NOMO-1 treated with DMSO at 0.1 percent for 48 hours (cell line): ENCODE data around the gene WFIKKN1.

ENCODE experiments used
- DNase-seq: peaks from one replicate; lab custom pipeline; 2025; ENCODE audit not compliant: unreplicated experiment; lab: John Stamatoyannopoulos, UW

Gene WFIKKN1, protein sequence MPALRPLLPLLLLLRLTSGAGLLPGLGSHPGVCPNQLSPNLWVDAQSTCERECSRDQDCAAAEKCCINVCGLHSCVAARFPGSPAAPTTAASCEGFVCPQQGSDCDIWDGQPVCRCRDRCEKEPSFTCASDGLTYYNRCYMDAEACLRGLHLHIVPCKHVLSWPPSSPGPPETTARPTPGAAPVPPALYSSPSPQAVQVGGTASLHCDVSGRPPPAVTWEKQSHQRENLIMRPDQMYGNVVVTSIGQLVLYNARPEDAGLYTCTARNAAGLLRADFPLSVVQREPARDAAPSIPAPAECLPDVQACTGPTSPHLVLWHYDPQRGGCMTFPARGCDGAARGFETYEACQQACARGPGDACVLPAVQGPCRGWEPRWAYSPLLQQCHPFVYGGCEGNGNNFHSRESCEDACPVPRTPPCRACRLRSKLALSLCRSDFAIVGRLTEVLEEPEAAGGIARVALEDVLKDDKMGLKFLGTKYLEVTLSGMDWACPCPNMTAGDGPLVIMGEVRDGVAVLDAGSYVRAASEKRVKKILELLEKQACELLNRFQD

DNA sequence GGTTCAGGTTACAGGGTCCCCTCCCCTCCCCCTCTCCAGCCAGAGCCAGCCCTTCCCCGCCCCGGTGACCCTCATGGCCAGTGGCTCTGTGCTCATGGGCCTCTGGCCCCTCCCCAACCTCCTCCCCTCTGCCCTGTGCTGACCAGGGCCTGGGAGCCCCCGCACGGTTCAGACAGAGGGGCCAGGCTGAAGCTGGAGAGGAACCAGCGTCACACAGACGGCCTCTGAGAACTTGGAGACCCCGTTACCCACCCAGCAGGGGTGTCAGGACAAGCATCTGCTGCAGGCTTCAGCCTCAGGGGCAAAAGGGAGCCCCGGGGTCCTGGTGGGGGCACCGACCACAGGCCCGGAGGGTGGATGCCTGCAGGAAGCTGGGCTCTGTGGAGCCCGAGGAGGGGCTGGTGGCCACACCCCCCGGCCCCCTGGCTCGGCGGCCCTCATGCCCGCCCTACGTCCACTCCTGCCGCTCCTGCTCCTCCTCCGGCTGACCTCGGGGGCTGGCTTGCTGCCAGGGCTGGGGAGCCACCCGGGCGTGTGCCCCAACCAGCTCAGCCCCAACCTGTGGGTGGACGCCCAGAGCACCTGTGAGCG, at the start of gene WFIKKN1:
WFIKKN1 (plus strand) TSS at position 171 of the 591 bp plus-strand sequence; CDS start at position 440, 269 bp downstream.
- DNase-seq = no peak

GRCh38 chr16:582218-582613, 48.6 kb upstream of the WFIKKN1 start:
- DNase-seq = no peak

GRCh38 chr16:582614-583331, 48.0 kb upstream of the WFIKKN1 start:
- no peak for DNase-seq

- no peak for DNase-seq
Observed at GRCh38 chr16:583470-583814, 47.3 kb upstream of the WFIKKN1 start.

DNA sequence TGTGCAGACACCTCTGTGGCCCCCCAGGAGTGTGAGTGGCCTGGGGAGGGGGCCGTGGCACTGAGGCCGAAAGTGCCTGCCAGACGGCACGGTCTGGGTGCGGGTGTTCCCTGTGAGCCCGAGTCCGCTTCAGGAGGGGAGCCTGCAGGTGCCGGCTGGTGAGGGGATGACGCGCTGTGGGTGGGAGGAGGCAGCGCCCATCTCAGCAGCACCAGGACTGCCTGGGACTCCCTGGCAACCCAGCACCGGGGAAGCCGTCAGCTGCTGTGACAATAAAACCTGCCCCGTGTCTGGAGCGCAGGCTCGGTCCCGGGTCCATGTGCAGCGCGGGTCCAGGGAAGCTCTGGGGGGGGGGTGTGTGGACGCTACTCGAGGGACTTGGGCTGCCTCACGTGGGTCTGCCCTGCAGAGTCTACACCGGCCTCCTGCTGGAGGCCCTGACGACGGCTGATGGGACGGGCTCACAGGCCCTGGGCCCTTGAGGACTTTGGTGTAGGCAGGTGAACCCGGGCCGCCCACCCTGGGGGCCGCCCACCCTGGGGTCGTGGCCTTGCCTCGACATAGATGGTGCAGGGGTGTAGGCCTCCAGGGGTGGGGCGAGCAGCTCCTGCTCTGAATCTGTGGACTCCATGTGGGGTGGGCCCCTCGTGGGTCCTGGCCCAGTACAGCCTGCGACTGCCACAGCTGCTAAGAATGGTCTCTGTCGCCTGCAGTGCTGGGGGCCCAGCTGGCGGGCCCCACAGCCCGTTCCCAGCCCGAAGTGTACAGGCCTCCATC, 46.8 kb upstream of the WFIKKN1 start:
- no peak for DNase-seq

DNA sequence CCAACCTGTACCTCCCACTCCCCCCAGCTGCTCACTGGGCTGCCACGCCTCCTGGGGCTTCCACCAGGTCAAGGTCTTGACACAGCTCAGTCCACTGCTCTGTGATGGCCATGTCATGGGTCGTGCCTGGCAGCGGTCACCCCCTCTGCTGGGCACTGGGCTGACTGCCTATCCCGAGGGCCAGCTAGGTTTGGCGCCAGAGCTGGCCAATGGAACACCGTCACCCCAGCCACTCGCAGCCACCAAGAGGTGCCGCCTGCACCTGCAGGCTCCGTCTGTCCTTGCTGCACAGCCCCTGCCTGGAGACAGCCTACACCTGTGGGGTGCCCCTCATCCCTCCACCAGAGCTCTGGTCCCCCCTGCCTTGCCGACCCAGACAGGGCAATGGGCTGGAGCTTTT, 45.4 kb upstream of the WFIKKN1 start:
- no peak for DNase-seq

DNA sequence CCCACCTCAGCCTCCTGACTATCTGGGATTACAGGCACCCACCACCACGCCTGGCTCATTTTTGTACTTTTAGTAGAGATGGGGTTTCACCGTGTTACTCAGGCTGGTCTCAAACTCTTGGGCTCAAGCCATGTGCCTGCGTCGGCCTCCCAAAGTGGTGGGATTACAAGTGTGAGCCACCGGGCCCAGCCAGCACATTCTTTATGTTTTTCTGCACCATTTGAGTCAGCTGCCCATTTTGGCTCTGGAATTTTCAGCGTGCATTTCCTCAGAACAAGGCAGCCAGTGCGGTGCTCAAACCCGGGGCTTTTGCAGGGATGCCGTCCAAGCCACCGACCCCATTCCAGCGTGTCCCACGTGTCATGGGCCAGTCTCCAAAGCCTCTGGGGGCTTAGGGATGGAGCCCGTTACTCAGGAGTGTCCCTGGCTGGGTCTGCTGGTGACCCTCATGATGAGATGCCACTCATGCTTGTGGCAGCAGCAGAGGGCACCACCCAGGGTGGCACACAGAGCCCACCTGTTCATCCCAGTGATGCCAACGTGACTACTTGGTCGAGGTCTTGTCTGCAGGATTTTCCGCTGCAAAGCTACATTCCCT, 44.6 kb upstream of the WFIKKN1 start:
- DNase-seq = no peak

- DNase-seq = no peak
Observed at GRCh38 chr16:586645-587590, 43.9 kb upstream of the WFIKKN1 start.

- DNase-seq = peak; percentile 46
Observed at GRCh38 chr16:588639-588888, 42.2 kb upstream of the WFIKKN1 start.

DNA sequence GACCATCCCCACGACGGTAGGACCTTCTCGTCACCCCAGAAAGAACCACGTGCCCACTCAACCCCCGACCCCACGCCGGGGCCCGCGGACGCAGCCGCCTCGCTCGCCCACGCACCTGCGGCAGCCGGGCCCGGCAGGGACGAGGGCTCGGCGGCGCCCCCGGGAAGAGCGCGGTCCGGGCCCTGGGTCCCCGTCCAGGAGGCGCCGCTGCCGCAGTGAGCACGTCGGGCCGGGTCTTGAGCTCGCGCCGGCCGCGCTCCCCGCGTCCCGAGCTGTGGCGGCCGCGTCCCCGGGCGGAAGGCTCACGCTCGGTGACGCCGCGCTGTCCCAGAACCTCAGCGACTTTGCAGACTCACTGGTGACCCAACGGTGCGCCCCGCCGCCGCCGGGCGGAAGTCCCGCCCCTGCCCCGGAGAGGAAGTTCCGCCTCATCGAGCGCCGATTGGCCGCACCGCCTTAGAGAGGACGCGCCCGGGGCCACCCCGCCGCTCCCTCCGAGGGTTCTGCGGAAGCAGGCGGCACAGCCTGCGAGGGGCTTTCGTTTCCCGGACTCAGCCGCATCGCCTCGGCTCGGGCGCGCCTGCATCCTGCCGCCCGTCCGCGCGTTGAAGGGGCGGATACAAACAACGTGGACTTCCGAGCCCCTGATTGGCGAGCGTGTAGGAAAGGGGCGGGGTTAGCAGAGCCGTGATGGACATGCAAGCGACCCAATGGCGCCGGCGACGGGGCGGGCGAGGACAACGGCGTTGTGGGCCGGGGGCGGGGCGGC, 41.7 kb upstream of the WFIKKN1 start:
- peak; percentile 90 for DNase-seq

DNA sequence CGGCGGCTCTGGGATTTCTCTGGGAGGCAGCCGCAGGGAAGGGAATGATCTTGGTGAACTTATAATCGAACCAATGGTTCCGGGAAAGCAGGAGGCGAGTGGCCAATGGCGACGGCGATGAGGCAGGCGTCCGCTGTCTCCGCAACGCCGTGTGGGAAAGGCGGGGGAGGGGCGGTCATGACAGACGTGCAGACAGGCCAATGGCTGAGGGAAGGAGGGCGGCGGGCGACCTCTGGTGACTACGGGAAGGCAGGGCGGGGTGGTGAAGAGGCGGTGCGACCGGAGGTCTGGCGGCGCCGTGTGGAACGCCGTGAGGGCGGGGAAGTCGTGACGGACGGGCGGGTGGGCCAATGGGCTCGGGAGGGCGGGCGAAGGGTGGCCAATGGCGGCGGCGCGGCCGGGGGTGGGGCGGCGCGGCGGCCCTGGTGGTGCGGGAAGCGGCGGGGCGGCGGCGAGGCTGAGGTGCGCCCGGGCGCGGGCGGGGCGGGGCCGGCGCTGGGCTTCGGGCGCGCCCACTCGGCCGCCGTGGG, 41.1 kb upstream of the WFIKKN1 start, which contains the start of gene RAB40C:
RAB40C (plus strand) TSS at position 409 of the 530 bp plus-strand sequence. CDS start 226 bp downstream, outside the sequence.
- peak; percentile 94 for DNase-seq

DNA sequence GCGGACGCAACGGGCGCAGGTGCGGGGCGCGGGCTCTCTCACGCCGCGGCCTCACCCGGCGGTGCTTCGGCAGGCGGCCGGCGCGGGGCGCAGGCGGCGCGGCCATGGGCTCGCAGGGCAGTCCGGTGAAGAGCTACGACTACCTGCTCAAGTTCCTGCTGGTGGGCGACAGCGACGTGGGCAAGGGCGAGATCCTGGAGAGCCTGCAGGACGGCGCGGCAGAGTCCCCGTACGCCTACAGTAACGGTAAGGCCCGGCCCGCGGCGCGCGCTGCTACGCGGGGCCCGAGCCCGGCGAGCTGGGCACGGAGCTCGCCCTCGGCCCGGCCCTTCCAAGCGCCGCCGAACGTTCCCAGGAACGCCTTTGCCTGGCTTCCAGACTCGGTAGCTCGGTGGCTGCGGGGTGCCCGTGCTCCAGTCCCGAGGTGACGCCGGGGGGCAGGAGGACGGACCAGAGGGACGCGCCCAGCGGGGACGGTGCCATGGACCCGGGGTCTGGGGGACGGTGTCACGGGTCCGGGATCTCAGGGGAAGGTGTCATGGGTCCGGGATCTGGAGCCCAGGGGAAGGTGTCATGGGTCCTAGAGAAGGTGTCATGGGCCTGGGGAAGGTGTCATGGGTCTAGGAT, 40.5 kb upstream of the WFIKKN1 start:
- no peak for DNase-seq

- no peak for DNase-seq
Observed at GRCh38 chr16:590815-591200, 40.0 kb upstream of the WFIKKN1 start.

GRCh38 chr16:591231-591630, 39.6 kb upstream of the WFIKKN1 start:
- no peak for DNase-seq

GRCh38 chr16:591892-592517, 38.8 kb upstream of the WFIKKN1 start:
- DNase-seq = no peak

DNA sequence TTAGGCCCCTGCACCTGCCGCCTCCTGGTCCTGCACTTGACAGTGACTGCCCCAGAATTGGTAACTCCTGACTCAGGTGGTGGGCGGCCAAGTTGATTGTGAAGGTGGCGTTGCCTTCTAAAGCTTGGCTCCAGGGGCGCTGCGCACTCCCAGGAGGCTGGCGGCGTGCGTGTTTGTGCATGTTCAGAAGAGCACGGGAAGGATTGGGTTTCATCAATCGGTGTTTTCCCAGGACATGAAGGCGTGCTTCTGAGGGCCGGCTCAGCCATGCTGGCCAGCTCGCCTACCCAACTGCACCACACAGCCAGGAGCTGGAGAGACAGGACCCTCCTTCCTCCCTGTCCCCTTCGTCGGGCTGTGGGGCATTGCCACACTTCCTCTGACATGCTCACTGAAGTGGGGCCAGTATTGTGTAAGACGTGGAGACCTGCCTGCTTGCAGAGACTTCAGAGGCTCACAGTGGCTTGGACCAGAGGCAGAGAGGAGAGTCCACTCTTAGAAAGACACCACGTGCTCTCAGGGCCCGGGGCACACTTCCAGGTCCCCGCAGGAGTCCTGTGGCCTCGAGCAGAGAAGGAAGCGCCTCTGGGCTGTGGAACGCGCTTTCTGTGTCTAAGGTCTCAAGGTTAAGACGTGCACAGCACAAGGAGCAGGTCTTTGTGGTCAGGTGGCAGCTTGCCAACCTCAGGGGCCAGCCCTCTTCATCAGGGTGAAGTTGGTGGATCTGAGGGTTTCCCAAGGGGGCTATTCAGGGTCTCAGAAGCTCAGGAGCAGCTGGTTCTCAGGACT, 38.1 kb upstream of the WFIKKN1 start:
- peak; percentile 93 for DNase-seq

DNA sequence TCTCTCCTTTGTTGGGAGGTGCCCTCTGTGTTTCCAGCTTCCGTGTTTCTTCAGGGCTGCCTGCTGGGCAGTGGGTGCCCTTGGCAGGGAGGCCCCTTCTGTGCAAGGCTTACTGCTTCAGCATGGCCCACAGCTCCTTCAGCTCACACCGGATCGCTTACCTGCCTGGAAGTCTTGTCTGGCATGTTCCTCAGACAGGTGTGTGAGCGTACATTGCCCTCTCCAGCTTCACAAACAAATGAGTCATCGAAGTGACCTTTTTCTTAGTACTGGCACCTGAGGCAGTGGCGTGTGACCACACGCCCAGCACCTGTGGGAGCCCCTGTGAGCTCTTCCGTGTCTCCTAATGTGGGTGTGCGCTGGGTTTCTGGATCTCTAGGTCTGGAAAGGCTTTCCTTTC, 37.4 kb upstream of the WFIKKN1 start:
- no peak for DNase-seq
